ENCODE results near the gene DLL3.
A peak's percentile ranks its signal among the peaks of the same experiment; 100 is the strongest.

DNA sequence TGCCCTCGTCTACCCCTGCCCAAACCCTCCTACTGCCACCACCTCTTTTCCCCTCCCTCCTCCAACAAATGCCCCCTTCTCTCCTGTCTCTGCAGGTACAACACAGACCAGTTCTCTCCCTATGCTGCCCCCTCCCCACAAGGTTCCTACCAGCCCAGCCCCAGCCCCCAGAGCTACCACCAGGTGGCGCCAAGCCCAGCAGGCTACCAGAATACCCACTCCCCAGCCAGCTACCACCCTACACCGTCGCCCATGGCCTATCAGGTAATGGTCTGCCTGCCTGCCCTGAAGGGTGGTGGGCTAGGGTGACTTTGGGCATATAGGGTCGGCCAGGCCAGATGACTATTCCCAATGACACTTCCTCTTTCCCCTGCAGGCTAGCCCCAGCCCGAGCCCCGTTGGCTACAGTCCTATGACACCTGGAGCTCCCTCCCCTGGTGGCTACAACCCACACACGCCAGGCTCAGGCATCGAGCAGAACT lies 24.6 kb upstream of the DLL3 start:
- TF ChIP-seq, protein P1, sequence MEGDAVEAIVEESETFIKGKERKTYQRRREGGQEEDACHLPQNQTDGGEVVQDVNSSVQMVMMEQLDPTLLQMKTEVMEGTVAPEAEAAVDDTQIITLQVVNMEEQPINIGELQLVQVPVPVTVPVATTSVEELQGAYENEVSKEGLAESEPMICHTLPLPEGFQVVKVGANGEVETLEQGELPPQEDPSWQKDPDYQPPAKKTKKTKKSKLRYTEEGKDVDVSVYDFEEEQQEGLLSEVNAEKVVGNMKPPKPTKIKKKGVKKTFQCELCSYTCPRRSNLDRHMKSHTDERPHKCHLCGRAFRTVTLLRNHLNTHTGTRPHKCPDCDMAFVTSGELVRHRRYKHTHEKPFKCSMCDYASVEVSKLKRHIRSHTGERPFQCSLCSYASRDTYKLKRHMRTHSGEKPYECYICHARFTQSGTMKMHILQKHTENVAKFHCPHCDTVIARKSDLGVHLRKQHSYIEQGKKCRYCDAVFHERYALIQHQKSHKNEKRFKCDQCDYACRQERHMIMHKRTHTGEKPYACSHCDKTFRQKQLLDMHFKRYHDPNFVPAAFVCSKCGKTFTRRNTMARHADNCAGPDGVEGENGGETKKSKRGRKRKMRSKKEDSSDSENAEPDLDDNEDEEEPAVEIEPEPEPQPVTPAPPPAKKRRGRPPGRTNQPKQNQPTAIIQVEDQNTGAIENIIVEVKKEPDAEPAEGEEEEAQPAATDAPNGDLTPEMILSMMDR (IDR thresholded peaks at IDR 0.05) = peak; percentile 48 to 76 (median 70)
- TF ChIP-seq POLR2A (IDR thresholded peaks at IDR 0.05) = no peak
